CD4-positive, alpha-beta memory T cell (primary cell): ENCODE data around the gene PSMD11. TPM values are rescaled to one million over a fixed set of nuclear protein-coding genes. Genes with fewer than 3 reads are reported as not detected.
"Not testable (repeated sequence)": the region's sequence is repeated elsewhere in the genome, so short reads cannot be mapped to it uniquely, and the experiment has no call there.

ENCODE experiments used
- CTCF ChIA-PET: fragments of 350-600 bp; sonication (Branson Sonifier 250); formaldehyde crosslinking; loops from one replicate; lab custom pipeline; 2021; ENCODE audit warnings: inconsistent platforms; ENCODE audit not compliant: partially characterized antibody; lab: Charles Lee
- POLR2A ChIA-PET: fragments of 350-600 bp; sonication (Branson Sonifier 250); formaldehyde crosslinking; loops from one replicate; lab custom pipeline; 2021; ENCODE audit not compliant: partially characterized antibody; lab: Charles Lee
- DNase-seq, 5 donors: peaks; one replicate each; pipeline versions ENCODE4 v3.0.0 to v3.0.0-alpha.2; 2020 to 2022; ENCODE audit warnings: mixed read lengths in 1 of 5
- H3K27ac ChIP-seq: one replicate; pipeline ENCODE4 v1.7.0; 2013; ENCODE audit warnings: low read depth, low read length
- H3K27me3 ChIP-seq: 2 replicates; pipeline ENCODE4 v1.7.0; 2013; ENCODE audit warnings: mild to moderate bottlenecking, low read length, moderate library complexity; ENCODE audit not compliant: insufficient read depth
- H3K36me3 ChIP-seq: 2 replicates; pipeline ENCODE4 v1.7.0; 2013; ENCODE audit warnings: mild to moderate bottlenecking, low read length, moderate library complexity; ENCODE audit not compliant: insufficient read depth
- H3K4me1 ChIP-seq: 2 replicates; pipeline ENCODE4 v1.7.0; 2013; ENCODE audit warnings: mild to moderate bottlenecking, low read length, moderate library complexity; ENCODE audit not compliant: insufficient read depth
- H3K4me3 ChIP-seq, 2 donors: one replicate each; pipeline ENCODE4 v1.7.0; 2013; ENCODE audit warnings: low read length in 2 of 2, mild to moderate bottlenecking in 1 of 2
- H3K9me3 ChIP-seq, 2 donors: one replicate each; pipeline ENCODE4 v1.7.0; 2013; ENCODE audit warnings: low read length in 2 of 2, control low read depth in 1 of 2; ENCODE audit not compliant: control insufficient read depth in 1 of 2
- H3K27ac Mint-ChIP-seq, 7 donors: one replicate each; pipeline ENCODE4 v1.8.0; 2020 to 2021; ENCODE audit warnings: mixed read lengths in 7 of 7, mild to moderate bottlenecking in 6 of 7, inconsistent platforms in 3 of 7, moderate library complexity in 3 of 7
- H3K27me3 Mint-ChIP-seq, 2 donors: one replicate each; pipeline ENCODE4 v1.8.0; 2020 to 2021; ENCODE audit warnings: mixed read lengths in 2 of 2
- H3K36me3 Mint-ChIP-seq, 2 donors: one replicate each; pipeline ENCODE4 v1.8.0; 2020 to 2021; ENCODE audit warnings: mixed read lengths in 2 of 2, inconsistent platforms in 1 of 2, mild to moderate bottlenecking in 1 of 2
- H3K4me1 Mint-ChIP-seq, 4 donors: one replicate each; pipeline ENCODE4 v1.8.0; 2020 to 2021; ENCODE audit warnings: mixed read lengths in 4 of 4, mild to moderate bottlenecking in 1 of 4
- H3K4me3 Mint-ChIP-seq, 8 donors: one replicate each; pipeline ENCODE4 v1.8.0; 2020 to 2021; ENCODE audit warnings: mixed read lengths in 8 of 8, mild to moderate bottlenecking in 7 of 8, moderate library complexity in 6 of 8, inconsistent platforms in 3 of 8
- H3K9me3 Mint-ChIP-seq, 8 donors: one replicate each; pipeline ENCODE4 v1.8.0; 2020 to 2021; ENCODE audit warnings: mixed read lengths in 8 of 8, mild to moderate bottlenecking in 5 of 8, inconsistent platforms in 3 of 8, moderate library complexity in 1 of 8
- intact Hi-C: fragments of 100-400 bp; cut with micrococcal nuclease; formaldehyde crosslinking; loops from one replicate; pipeline ENCODE4 v1.15.1; 2023
- polyA plus RNA-seq, 2 donors: library from polyadenylated mRNA; unstranded; fragments of 300-500 nt; fragmentation: Illumina TruSeq; gene quantifications; one replicate each; pipeline ENCODE4 v1.2.3, GENCODE V29; 2021
- total RNA-seq, 2 experiments: library from RNA; stranded (reverse); gene quantifications; one replicate each; pipeline ENCODE4 v1.2.3, GENCODE V29; 2021

PSMD11 gene
- total and polyA plus RNA-seq, 4 experiments from 2014 or later: 58.0 to 140 (median 103) TPM

- intact Hi-C loops: no loop called here
- Mint-ChIP-seq H3K27me3 (no peaks in the 10 kb centered on the region), H3K4me3 (peak overlapping the region in 7 of 8 donors; percentile 36 to 84 (median 77)), H3K36me3 (no peaks in the 10 kb centered on the region), H3K4me1 (peaks cover 38 to 59% (median 49%) of the 10 kb centered on the region in 4 donors), H3K27ac (peak overlapping the region in 6 of 7 donors; percentile 53 to 82 (median 74)), H3K9me3 (no peaks in the 10 kb centered on the region)
- CTCF ChIA-PET: interaction anchor here (0.6 to 5.9 kb wide), 11 partner anchors 10 to 136 kb away, joined by 3 to 52 read pairs (median 5); partner anchors contain the start of genes CDK5R1 and PSMD11
- DNase-seq: peak in 3 of 5 donors; percentile 11 to 47 (median 16)
- no peaks in the 10 kb centered on the region for H3K9me3 ChIP-seq
- H3K27me3 ChIP-seq: no peaks in the 10 kb centered on the region
- peaks cover 48% of the 10 kb centered on the region for H3K4me1 ChIP-seq
- POLR2A ChIA-PET: interaction anchor here (1.0 to 4.6 kb wide), 5 partner anchors 20 to 79 kb away, joined by 3 to 59 read pairs (median 8); partner anchors contain the start of genes CDK5R1 and PSMD11
- H3K27ac ChIP-seq: no peak overlapping the region
- no peaks in the 10 kb centered on the region for H3K36me3 ChIP-seq
- H3K4me3 ChIP-seq: peak overlapping the region in 1 of 2 donors; percentile 4
Observed at GRCh38 chr17:32523017-32523680, 78.8 kb downstream of the PSMD11 start.

- Mint-ChIP-seq H3K36me3 (no peaks in the 10 kb centered on the region), H3K27me3 (no peaks in the 10 kb centered on the region)
- peak overlapping the region in 1 of 2 donors; percentile 4 for H3K4me3 ChIP-seq
Observed at GRCh38 chr17:32523827-32524552, 79.7 kb downstream of the PSMD11 start.

GRCh38 chr17:32524553-32524880 lies 80.2 kb downstream of the PSMD11 start:
- H3K9me3 ChIP-seq, H3K36me3 ChIP-seq, H3K27me3 ChIP-seq, H3K27me3 Mint-ChIP-seq, DNase-seq, H3K36me3 Mint-ChIP-seq, H3K27ac ChIP-seq, H3K9me3 Mint-ChIP-seq: not testable (repeated sequence)
- H3K4me1 Mint-ChIP-seq: peaks cover 40 to 62% (median 51%) of the 10 kb centered on the region in 4 donors
- intact Hi-C loops: loop anchor here (1.0 to 2.0 kb wide), 3 partner anchors 20 to 84 kb away; no protein-coding TSS in a partner anchor
- H3K27ac Mint-ChIP-seq: peak overlapping the region in 1 of 7 donors; percentile 82
- H3K4me3 Mint-ChIP-seq: peak overlapping the region in 3 of 8 donors; percentile 73 to 79 (median 78)
- peaks cover 49% of the 10 kb centered on the region for H3K4me1 ChIP-seq
- peak overlapping the region in 1 of 2 donors; percentile 4 for H3K4me3 ChIP-seq
- ChIA-PET POLR2A (interaction anchor here (0.7 to 4.6 kb wide), 9 partner anchors 9 to 382 kb away, joined by 3 to 59 read pairs (median 5); partner anchors contain the start of genes CDK5R1, PSMD11 and RHOT1), CTCF (interaction anchor here (1.0 to 5.9 kb wide), 11 partner anchors 9 to 135 kb away, joined by 3 to 52 read pairs (median 5); partner anchors contain the start of genes CDK5R1 and PSMD11)

More at GRCh38 chr17:32523827-32524552, 79.7 kb downstream of the PSMD11 start:
- CTCF ChIA-PET: interaction anchor here (0.6 to 5.9 kb wide), 14 partner anchors 10 to 135 kb away, joined by 3 to 52 read pairs (median 4); partner anchors contain the start of genes CDK5R1 and PSMD11
- Histone ChIP-seq H3K27me3 (no peaks in the 10 kb centered on the region), H3K9me3 (no peaks in the 10 kb centered on the region), H3K27ac (no peak overlapping the region), H3K36me3 (no peaks in the 10 kb centered on the region), H3K4me1 (peaks cover 48% of the 10 kb centered on the region)
- intact Hi-C loops: loop anchor here (1.0 to 2.0 kb wide), 3 partner anchors 21 to 85 kb away; no protein-coding TSS in a partner anchor
- peak in 4 of 5 donors; percentile 32 to 46 (median 42) for DNase-seq
- Mint-ChIP-seq H3K9me3 (no peaks in the 10 kb centered on the region), H3K4me1 (peaks cover 39 to 59% (median 50%) of the 10 kb centered on the region in 4 donors), H3K4me3 (peak overlapping the region in 7 of 8 donors; percentile 54 to 84 (median 77)), H3K27ac (peak overlapping the region in 6 of 7 donors; percentile 6 to 82 (median 50))
- POLR2A ChIA-PET: interaction anchor here (0.7 to 4.6 kb wide), 9 partner anchors 10 to 382 kb away, joined by 3 to 59 read pairs (median 5); partner anchors contain the start of genes CDK5R1, PSMD11 and RHOT1

GRCh38 chr17:32525122-32525521 lies 80.8 kb downstream of the PSMD11 start:
- no peaks in the 10 kb centered on the region for H3K36me3 ChIP-seq
- intact Hi-C loops: loop anchor here (2.0 kb wide), 2 partner anchors 20 to 84 kb away; no protein-coding TSS in a partner anchor
- CTCF ChIA-PET: interaction anchor here (1.2 to 5.9 kb wide), 7 partner anchors 9 to 83 kb away, joined by 3 to 52 read pairs (median 9); partner anchors contain the start of gene CDK5R1
- no peak for DNase-seq
- no peaks in the 10 kb centered on the region for H3K27me3 ChIP-seq
- H3K27ac ChIP-seq: no peak overlapping the region
- H3K4me3 ChIP-seq: no peak overlapping the region
- H3K27ac Mint-ChIP-seq: peak overlapping the region in 1 of 7 donors; percentile 8
- peaks cover 43% of the 10 kb centered on the region for H3K4me1 ChIP-seq
- POLR2A ChIA-PET: interaction anchor here (0.7 to 4.6 kb wide), 5 partner anchors 11 to 383 kb away, joined by 4 to 59 read pairs (median 5); partner anchors contain the start of genes CDK5R1 and RHOT1
- no peaks in the 10 kb centered on the region for H3K27me3 Mint-ChIP-seq
- H3K4me3 Mint-ChIP-seq: peak overlapping the region in 2 of 8 donors; percentile 2 to 13
- no peaks in the 10 kb centered on the region for H3K36me3 Mint-ChIP-seq
- no peaks in the 10 kb centered on the region for H3K9me3 ChIP-seq
- no peaks in the 10 kb centered on the region for H3K9me3 Mint-ChIP-seq
- peaks cover 35 to 58% (median 48%) of the 10 kb centered on the region in 4 donors for H3K4me1 Mint-ChIP-seq

GRCh38 chr17:32527146-32527545 lies 82.8 kb downstream of the PSMD11 start:
- H3K4me1 Mint-ChIP-seq: peaks cover 24 to 46% (median 35%) of the 10 kb centered on the region in 4 donors
- POLR2A ChIA-PET: interaction anchor here (0.9 kb wide), 1 partner anchor 41 kb away, joined by 3 read pairs; the partner anchor contains the start of gene CDK5R1
- intact Hi-C loops: no loop called here
- no peaks in the 10 kb centered on the region for H3K9me3 Mint-ChIP-seq
- Histone ChIP-seq H3K9me3 (no peaks in the 10 kb centered on the region), H3K27me3 (no peaks in the 10 kb centered on the region), H3K36me3 (no peaks in the 10 kb centered on the region), H3K4me1 (peaks cover 29% of the 10 kb centered on the region), H3K4me3 (no peak overlapping the region), H3K27ac (no peak overlapping the region)
- DNase-seq: no peak
- CTCF ChIA-PET: interaction anchor here (1.0 to 5.9 kb wide), 2 partner anchors 43 to 65 kb away, joined by 4 to 52 read pairs; no protein-coding TSS in a partner anchor
- H3K27me3 Mint-ChIP-seq: no peaks in the 10 kb centered on the region
- H3K36me3 Mint-ChIP-seq: no peaks in the 10 kb centered on the region
- no peak overlapping the region for H3K27ac Mint-ChIP-seq
- peak overlapping the region in 1 of 8 donors; percentile 7 for H3K4me3 Mint-ChIP-seq

- Histone ChIP-seq H3K36me3 (no peaks in the 10 kb centered on the region), H3K27ac (no peak overlapping the region), H3K4me1 (peaks cover 19% of the 10 kb centered on the region), H3K4me3 (no peak overlapping the region), H3K27me3 (no peaks in the 10 kb centered on the region), H3K9me3 (no peaks in the 10 kb centered on the region)
- Mint-ChIP-seq H3K36me3 (no peaks in the 10 kb centered on the region), H3K4me1 (peaks cover 15 to 31% (median 21%) of the 10 kb centered on the region in 4 donors), H3K4me3 (peak overlapping the region in 5 of 8 donors; percentile 6 to 61 (median 31)), H3K9me3 (no peaks in the 10 kb centered on the region), H3K27ac (peak overlapping the region in 6 of 7 donors; percentile 10 to 83 (median 62)), H3K27me3 (no peaks in the 10 kb centered on the region)
- intact Hi-C loops: no loop called here
- POLR2A ChIA-PET: interaction anchor here (1.0 kb wide), 1 partner anchor 22 kb away, joined by 3 read pairs; no protein-coding TSS in a partner anchor
- DNase-seq: peak in 2 of 5 donors; percentile 13 to 16
- CTCF ChIA-PET: interaction anchor here (0.7 to 0.9 kb wide), 2 partner anchors 45 to 66 kb away, joined by 3 to 4 read pairs; no protein-coding TSS in a partner anchor
Observed at GRCh38 chr17:32528825-32529224, 84.5 kb downstream of the PSMD11 start.
